Fibroblast of villous mesenchyme (primary cell): ENCODE results near the gene WDR4. TPM values are rescaled to one million over a fixed set of nuclear protein-coding genes. Genes with fewer than 3 reads are reported as not detected.
"Not testable (repeated sequence)": the region's sequence is repeated elsewhere in the genome, so short reads cannot be mapped to it uniquely, and the experiment has no call there.

ENCODE experiments used
- DNase-seq: peaks from one replicate; pipeline ENCODE4 v3.0.0-alpha.2; 2010; ENCODE audit warnings: low read depth
- H3K4me3 ChIP-seq: 2 replicates; pipeline ENCODE4 v1.5.1; 2011; ENCODE audit warnings: low read depth, mild to moderate bottlenecking, low read length
- total RNA-seq: library from RNA; depleted of rRNA; stranded (reverse); fragments of >200 nt; gene quantifications from 2 replicates; pipeline ENCODE4 v1.2.3, GENCODE V29; 2012
- TF ChIP-seq, protein P1 (sequence below): IDR thresholded peaks from 2 replicates; pipeline ENCODE4 v1.5.1; 2012; ENCODE audit warnings: low read depth, mild to moderate bottlenecking, low read length; ENCODE audit not compliant: insufficient read depth

The WDR4 gene
- total RNA-seq, 1 donor: 14.2 TPM

DNA sequence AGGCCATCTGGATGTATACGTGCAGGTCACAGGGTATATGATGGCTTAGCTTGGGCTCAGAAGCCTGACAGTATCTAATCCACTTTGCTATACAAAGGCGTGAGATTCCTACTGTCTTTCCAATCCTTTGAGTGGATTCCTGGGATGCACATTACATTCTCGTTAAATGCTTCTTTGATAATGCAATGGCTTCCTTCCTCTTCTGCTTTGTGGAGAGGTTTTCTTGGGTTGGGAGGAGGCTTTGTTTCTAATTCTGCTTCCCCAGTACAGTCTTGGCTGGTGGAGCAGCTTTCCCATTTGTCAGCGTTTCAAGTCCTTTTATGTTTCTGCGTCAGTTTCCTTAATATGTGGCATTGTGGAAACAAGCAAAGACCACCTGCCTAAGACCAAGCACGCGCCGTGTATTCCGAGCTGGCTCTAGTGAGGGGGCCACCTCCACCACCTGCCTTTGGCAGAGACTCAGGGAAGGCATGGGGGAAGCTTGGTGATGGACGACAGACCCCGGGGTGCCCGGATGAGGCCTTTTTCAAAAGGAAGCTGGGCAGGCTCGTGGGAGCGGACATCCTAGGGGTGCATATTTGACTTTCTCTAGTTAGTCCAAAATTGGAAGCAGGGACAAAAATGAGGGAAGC lies 72.7 kb downstream of the WDR4 start:
- no peak for DNase-seq
- no peak overlapping the region for H3K4me3 ChIP-seq
- TF ChIP-seq, protein P1, sequence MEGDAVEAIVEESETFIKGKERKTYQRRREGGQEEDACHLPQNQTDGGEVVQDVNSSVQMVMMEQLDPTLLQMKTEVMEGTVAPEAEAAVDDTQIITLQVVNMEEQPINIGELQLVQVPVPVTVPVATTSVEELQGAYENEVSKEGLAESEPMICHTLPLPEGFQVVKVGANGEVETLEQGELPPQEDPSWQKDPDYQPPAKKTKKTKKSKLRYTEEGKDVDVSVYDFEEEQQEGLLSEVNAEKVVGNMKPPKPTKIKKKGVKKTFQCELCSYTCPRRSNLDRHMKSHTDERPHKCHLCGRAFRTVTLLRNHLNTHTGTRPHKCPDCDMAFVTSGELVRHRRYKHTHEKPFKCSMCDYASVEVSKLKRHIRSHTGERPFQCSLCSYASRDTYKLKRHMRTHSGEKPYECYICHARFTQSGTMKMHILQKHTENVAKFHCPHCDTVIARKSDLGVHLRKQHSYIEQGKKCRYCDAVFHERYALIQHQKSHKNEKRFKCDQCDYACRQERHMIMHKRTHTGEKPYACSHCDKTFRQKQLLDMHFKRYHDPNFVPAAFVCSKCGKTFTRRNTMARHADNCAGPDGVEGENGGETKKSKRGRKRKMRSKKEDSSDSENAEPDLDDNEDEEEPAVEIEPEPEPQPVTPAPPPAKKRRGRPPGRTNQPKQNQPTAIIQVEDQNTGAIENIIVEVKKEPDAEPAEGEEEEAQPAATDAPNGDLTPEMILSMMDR: no peak

DNA sequence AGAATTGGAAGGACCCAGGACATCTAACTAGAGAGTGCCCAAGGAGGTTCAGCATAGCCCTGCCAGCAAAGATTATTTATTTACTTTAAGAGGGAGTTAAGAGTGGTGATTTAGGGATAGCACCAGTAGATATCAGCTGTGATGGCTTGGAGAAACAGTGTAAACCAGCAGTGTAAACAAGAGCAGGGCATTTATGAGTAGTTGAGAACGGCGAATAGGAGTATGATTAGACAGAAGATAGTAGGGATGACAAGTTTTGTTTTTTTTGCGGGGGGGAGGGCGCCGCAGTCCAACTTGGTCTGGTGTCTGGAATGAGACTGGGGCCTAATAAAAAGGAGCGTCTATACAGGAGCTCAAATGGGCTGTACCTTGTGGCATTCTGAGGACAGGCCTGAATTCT lies 77.7 kb downstream of the WDR4 start:
- not testable (repeated sequence) for H3K4me3 ChIP-seq, DNase-seq

DNA sequence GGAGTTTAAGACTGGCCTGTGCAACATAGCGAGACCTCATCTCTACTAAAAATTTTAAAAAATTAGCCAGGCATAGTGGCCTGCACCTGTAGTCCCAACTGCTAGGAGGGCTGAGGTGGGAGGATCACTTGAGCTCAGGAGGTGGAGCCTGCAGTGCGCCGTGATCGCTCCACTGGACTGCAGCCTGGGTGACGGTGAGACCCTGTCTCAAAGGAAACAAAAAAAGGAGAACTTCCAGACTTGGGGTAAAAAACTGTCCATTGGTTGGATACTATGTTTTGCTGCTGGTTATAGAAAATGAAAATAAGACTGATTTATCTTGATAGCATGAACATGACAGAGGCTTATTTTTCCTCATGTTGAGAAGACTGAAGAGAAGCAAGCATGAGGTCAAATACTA lies 79.4 kb downstream of the WDR4 start:
- DNase-seq: no peak
- no peak overlapping the region for H3K4me3 ChIP-seq
- TF ChIP-seq, protein P1: no peak

DNA sequence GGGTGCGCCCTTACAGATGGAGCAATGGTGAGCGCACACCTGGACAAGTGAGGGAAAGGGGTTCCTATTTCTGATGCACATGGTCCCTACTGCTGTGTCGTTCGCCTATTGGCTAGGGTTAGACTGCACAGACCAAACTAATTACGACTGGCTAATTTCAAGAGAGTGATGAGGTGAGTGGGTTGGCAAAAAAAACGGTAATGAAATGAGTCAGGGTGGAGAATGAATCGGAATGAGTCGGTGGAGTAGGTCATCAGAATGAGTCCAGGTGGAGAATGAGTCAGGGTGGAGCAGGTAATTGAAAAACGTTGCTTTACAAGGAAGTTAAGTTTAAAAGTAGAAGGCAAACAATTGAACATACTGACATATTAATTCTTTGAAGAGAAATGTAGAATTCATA lies 79.8 kb downstream of the WDR4 start:
- TF ChIP-seq, protein P1: no peak
- DNase-seq: no peak
- no peak overlapping the region for H3K4me3 ChIP-seq

Other genes with a start within 250 kb of the WDR4 start
- 3.9 and 9.5 TPM in 2 replicates for gene PDE9A, start 225.9 kb downstream of the WDR4 start, total RNA-seq
- 44.0 and 61.8 TPM in 2 replicates for gene NDUFV3, start 13.8 kb upstream of the WDR4 start, total RNA-seq
- gene ERVH48-1, start 46.1 kb upstream of the WDR4 start, total RNA-seq: under 0.01 TPM in 1 of 2 replicates, not detected in the other
- gene PKNOX1, start 95.0 kb upstream of the WDR4 start, total RNA-seq: 12.2 and 16.8 TPM in 2 replicates
- 44.5 and 92.4 TPM in 2 replicates for gene CBS, start 196.3 kb upstream of the WDR4 start, total RNA-seq
- 22.5 and 32.4 TPM in 2 replicates for gene U2AF1, start 228.0 kb upstream of the WDR4 start, total RNA-seq